Lower lobe of right lung (tissue), 2 donors: ENCODE measurements around the gene NRTN. TPM values are rescaled to one million over a fixed set of nuclear protein-coding genes. Genes with fewer than 3 reads are reported as not detected.

Experiments
- ATAC-seq, 2 donors: fragments of 200-7000 bp; cut with Tn5 transposase; one replicate each; pipeline ENCODE4 v1.9.1; 2020 to 2022; ENCODE audit warnings: mild to moderate bottlenecking in 2 of 2, moderate library complexity in 2 of 2
- DNase-seq: peaks from one replicate; pipeline ENCODE4 v3.0.0-alpha.2; 2020
- H3K27ac ChIP-seq: fragments of 200-600 bp; one replicate; pipeline ENCODE4 v1.8.0; 2022
- H3K27me3 ChIP-seq: fragments of 200-600 bp; one replicate; pipeline ENCODE4 v1.8.0; 2022; ENCODE audit warnings: low read depth
- H3K36me3 ChIP-seq: fragments of 200-600 bp; one replicate; pipeline ENCODE4 v1.8.0; 2022; ENCODE audit warnings: mild to moderate bottlenecking
- H3K4me1 ChIP-seq: fragments of 200-600 bp; one replicate; pipeline ENCODE4 v1.8.0; 2022
- H3K4me3 ChIP-seq: fragments of 200-600 bp; one replicate; pipeline ENCODE4 v1.8.0; 2022; ENCODE audit warnings: mild to moderate bottlenecking
- H3K9me3 ChIP-seq: fragments of 200-600 bp; one replicate; pipeline ENCODE4 v1.8.0; 2022
- intact Hi-C: fragments of 100-400 bp; cut with DNase I; formaldehyde crosslinking; loops from one replicate; pipeline ENCODE4 v1.11.0; 2022
- long read RNA-seq: library from polyadenylated mRNA; unstranded; transcript quantifications from one replicate; pipeline ENCODE4 v2.0.0, GENCODE V29; 2021
- total RNA-seq: library from RNA; stranded (reverse); fragmentation: NEBNext Ultra II Directional; extraction: Animal tissue kit (Norgen Biotek cat#: 25700); gene quantifications from one replicate; pipeline ENCODE4 v1.2.1, GENCODE V29; 2021
- TF ChIP-seq, protein P1 (sequence below): fragments of 200-600 bp; IDR thresholded peaks from one replicate; pipeline ENCODE4 v1.8.0; 2022; ENCODE audit warnings: antibody characterized with exemption, mild to moderate bottlenecking
- donor health status: DM: no; HTN: yes; CAD: no; lungs with severe emphysema.

The NRTN gene, protein sequence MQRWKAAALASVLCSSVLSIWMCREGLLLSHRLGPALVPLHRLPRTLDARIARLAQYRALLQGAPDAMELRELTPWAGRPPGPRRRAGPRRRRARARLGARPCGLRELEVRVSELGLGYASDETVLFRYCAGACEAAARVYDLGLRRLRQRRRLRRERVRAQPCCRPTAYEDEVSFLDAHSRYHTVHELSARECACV
- 2.7 TPM for total RNA-seq
- long read RNA-seq, partial matches to known transcripts = 0 of 8 reads
- long read RNA-seq, other reads (novel, unspliced or antisense) = 6 of 8 reads

DNA sequence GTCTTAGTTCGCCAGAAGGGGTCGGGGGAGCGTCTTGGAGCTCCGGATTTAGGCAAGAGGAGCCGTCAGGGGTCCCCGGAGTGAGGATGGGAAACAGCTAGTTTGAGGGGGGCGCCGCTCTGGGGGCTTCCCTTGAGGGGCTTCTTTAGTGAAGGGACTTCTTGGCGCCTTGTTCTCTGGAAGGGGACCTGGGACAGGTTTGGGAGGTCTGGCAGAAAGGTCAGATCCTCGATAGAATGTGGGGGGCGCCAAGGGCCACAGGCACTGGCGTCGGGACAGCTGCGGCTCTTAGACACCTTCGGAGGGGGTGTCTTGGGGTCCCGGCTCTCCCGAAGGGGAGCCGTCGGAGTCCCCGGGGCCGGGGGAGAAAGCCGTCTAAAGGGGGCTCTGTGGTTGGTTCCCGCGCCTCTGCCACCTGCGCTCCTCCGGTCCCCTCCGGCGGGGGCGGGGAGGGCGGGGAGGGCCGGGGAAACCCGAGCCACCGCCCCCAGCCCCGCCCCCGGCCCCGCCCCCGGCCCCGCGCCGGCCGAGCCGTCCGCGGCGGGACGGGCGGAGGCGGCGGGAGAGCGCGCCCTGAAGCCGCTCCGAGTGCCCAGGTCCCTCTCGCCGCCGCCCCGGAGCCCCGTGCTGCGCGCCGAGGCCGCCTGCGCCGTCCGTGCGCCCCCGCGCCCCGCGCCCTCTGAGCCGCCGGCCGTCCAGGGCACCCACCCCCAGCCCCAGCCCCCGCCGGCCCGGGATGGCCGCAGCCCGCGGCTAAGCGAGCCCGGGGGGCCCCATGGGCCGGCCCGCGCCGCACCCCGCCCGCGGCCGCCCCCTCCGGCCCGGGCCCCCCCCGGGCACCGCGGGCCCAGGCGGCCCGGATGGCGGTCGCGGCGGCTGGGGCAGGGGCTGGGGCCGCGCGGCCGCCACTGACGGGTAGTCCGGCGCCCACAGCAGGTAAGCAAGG, at the start of gene NRTN:
NRTN (plus strand) TSS at position 552 of the 946 bp plus-strand sequence. CDS start 19,099 bp downstream, outside the sequence.
- Histone ChIP-seq H3K4me1 (peaks cover 15% of the 10 kb centered on the region), H3K27ac (no peak within 1 kb of the TSS), H3K9me3 (no peaks in the 10 kb centered on the region), H3K36me3 (no peaks in the 10 kb centered on the region), H3K4me3 (peak within 1 kb of the TSS; percentile 42), H3K27me3 (peaks cover 54% of the 10 kb centered on the region)
- ATAC-seq (peak; percentile 71 to 77), DNase-seq (no peak)
- TF ChIP-seq, protein P1, sequence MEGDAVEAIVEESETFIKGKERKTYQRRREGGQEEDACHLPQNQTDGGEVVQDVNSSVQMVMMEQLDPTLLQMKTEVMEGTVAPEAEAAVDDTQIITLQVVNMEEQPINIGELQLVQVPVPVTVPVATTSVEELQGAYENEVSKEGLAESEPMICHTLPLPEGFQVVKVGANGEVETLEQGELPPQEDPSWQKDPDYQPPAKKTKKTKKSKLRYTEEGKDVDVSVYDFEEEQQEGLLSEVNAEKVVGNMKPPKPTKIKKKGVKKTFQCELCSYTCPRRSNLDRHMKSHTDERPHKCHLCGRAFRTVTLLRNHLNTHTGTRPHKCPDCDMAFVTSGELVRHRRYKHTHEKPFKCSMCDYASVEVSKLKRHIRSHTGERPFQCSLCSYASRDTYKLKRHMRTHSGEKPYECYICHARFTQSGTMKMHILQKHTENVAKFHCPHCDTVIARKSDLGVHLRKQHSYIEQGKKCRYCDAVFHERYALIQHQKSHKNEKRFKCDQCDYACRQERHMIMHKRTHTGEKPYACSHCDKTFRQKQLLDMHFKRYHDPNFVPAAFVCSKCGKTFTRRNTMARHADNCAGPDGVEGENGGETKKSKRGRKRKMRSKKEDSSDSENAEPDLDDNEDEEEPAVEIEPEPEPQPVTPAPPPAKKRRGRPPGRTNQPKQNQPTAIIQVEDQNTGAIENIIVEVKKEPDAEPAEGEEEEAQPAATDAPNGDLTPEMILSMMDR = no peak
- intact Hi-C loops = no loop called here

DNA sequence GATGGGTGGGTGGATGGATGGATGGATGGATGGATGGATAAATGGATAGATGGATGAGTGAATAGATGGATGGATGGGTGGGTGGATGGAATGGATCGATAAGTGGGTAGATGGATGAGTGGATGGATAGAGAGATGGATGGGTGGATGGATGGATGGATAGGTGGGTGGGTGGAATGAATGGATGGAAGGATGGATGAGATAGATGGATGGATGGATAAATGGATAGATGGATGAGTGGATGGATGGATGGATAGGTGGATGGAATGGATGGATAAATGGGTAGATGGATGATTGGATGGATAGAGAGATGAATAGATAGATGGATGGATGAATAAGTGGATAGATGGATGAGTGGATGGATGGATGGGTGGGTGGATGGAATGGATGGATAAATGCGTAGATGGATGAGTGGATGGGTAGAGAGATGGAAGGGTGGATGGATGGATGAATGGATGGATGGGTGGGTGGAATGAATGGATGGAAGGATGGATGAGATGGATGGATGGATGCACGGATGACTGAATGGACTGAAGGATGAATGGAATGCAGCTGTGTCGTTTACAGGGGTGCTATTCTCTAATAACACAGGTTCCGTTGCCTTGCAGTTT, 42.2 kb upstream of the NRTN start:
- Histone ChIP-seq H3K9me3 (no peaks in the 10 kb centered on the region), H3K27ac (no peak overlapping the region), H3K4me3 (no peak overlapping the region), H3K27me3 (peaks cover 4% of the 10 kb centered on the region), H3K4me1 (no peaks in the 10 kb centered on the region), H3K36me3 (no peaks in the 10 kb centered on the region)
- intact Hi-C loops = no loop called here
- ATAC-seq (no peak), DNase-seq (no peak)
- TF ChIP-seq, protein P1 = no peak

DNA sequence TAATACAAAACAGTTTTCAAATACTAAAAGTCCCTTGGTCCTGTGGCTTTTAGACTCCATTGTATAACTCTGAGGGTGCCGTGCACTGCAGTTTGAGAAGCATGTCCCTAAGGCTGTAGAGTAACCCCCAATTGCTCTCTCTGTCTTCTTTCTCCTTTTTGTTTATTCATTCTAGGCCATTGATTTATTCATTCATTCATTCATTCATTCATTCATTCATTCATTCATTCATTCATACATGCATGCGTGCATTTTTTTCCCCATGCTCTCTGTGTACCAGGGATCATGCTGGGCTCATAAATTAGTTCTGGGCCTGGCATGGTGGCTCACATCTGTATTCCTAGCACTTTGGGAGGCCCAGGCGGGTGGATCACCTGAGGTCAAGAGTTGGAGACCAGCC, 39.6 kb upstream of the NRTN start:
- TF ChIP-seq, protein P1 = no peak
- H3K4me3 ChIP-seq = no peak overlapping the region
- no peak overlapping the region for H3K27ac ChIP-seq
- no peaks in the 10 kb centered on the region for H3K9me3 ChIP-seq
- no peaks in the 10 kb centered on the region for H3K4me1 ChIP-seq
- no peaks in the 10 kb centered on the region for H3K27me3 ChIP-seq
- intact Hi-C loops = no loop called here
- ATAC-seq = no peak
- H3K36me3 ChIP-seq = no peaks in the 10 kb centered on the region
- DNase-seq = no peak

DNA sequence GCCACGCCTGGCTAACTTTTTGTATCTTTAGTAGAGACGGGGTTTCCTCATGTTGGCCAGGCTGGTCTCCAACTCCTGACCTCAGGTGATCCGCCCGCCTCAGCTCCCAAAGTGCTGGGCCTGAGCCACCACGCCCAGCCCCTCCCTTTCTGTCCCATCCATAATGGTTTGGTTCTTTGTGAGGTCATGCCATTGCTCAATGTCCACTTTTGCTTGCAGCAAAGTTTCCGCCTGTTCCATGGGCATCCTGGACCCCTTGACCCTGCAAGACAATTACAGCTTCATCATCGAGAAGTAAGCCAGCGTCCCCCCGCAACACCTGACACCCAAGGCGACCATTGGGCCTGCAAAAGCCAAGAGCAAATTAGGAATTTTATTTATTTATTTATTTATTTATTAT, 36.9 kb upstream of the NRTN start:
- no peak overlapping the region for H3K4me3 ChIP-seq
- ATAC-seq (no peak), DNase-seq (no peak)
- no peaks in the 10 kb centered on the region for H3K27me3 ChIP-seq
- intact Hi-C loops = no loop called here
- no peaks in the 10 kb centered on the region for H3K36me3 ChIP-seq
- no peaks in the 10 kb centered on the region for H3K9me3 ChIP-seq
- TF ChIP-seq, protein P1 = no peak
- H3K27ac ChIP-seq = no peak overlapping the region
- no peaks in the 10 kb centered on the region for H3K4me1 ChIP-seq

DNA sequence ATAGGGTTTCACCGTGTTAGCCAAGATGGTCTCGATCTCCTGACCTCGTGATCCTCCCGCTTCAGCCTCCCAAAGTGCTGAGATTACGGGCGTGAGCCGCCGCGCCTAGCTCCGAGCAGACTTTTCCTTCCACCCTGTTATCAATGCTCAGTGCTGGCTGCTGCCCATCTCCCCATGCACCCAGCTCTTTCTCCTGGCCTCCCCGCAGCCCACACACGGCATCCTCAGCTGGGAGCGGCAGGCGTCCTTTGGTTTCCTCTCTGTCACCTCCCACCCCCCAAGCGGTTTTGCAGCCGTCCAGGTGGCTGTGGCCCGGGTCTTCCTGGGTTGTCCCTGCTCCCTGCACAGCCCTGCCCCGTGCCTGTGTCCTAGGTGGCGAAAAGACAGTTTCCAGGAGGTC, 32.5 kb upstream of the NRTN start:
- no peak overlapping the region for H3K27ac ChIP-seq
- no peaks in the 10 kb centered on the region for H3K27me3 ChIP-seq
- ATAC-seq = no peak
- DNase-seq = no peak
- no peaks in the 10 kb centered on the region for H3K4me1 ChIP-seq
- H3K9me3 ChIP-seq = no peaks in the 10 kb centered on the region
- H3K36me3 ChIP-seq = no peaks in the 10 kb centered on the region
- TF ChIP-seq, protein P1 = no peak
- no peak overlapping the region for H3K4me3 ChIP-seq
- intact Hi-C loops = no loop called here
